Measurements from ENCODE around the gene HMGN1.

The HMGN1 gene

DNA sequence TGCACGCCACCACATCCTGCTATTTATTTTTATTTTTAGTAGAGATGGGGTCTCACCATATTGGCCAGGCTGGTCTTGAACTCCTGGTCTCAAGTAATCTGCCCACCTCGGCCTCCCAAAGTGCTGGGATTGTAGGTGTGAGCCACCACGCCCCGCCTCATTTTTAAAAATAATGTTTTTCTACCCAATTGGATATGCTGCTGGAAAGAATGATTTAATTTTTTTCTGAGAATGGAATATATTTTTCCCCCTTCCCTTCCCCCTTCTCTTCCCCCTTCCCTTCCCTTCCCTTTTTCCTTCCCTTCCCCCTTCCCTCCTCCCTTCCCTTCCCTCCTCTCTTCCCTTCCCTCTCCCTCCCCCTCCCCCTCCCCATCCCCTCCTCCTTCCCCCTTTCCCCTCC, 17.7 kb upstream of the HMGN1 start:
- DNase-seq = no peak

DNA sequence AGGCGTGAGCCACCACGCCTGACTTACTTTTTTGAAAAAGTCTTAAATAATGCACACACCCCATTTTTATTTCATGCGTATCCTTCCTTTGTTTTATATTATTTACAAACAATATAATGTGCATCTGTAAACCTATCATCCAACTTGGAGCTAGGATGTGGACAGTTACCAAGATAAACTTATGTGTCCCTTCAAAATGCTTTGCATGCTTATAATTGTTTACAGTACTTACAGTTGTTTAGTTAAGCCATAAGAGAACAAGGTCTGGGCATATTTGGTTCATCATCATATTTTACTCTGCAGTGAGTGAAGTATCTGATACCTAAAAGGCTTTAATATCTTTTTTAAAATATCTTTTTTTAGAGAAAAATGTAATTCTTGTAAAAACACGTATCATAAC, 16.1 kb upstream of the HMGN1 start:
- no peak for DNase-seq

DNA sequence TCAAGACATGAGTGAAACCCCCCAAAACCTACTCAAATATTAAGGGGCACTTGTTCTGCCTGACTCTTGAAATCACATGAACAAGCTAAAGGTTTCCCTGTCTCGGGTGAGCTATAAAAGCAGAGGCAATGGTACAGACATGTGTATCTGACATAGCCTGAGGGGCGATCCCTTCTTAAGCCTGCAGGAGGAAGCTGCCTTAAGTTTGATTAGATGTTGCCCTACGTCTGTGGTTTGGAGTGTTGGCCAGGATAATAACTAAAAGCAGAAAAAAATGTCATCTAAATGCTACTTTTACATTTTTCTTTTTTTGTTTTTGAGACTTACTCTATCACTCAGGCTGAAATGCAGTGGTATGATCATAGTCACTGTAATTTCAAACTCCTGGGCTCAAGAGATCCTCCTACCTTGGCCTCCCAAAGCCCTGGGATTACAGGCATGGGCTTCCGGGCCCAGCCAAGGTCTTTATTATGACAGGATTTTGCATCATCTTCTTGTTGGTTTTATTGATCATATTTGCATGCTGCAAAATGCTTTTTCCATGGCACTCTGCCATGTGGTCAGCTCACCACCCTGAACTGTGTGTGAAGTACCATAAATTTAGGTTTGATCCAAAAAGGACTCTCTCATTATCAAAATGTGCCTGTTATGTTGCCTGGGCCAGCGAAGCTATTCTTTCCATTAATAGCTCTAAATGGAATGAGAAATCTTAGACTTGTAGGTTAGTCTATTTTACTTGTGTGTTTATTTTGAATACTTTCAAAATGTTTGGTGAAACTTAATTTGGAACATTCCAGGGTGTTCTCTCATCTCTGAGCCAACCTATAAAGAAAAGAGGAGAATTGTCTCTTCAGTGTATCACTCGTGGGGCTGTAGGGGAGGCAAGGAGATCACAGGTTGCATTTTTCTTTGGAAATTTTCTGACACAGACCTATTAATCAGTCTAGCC, 15.0 kb upstream of the HMGN1 start:
- no peak for DNase-seq

GRCh38 chr21:39362733-39363132, 13.8 kb upstream of the HMGN1 start:
- DNase-seq = no peak

GRCh38 chr21:39359382-39359781, 10.5 kb upstream of the HMGN1 start:
- DNase-seq = no peak

GRCh38 chr21:39353295-39353694, 4.4 kb upstream of the HMGN1 start:
- no peak for DNase-seq

GRCh38 chr21:39350094-39351005, 1.5 kb upstream of the HMGN1 start:
- no peak for DNase-seq

GRCh38 chr21:39349211-39350093, 564 bp upstream of the HMGN1 start:
- peak; percentile 86 for DNase-seq

GRCh38 chr21:39348040-39348354, 891 bp downstream of the HMGN1 start:
- DNase-seq = no peak

GRCh38 chr21:39347537-39347936, 1.4 kb downstream of the HMGN1 start:
- DNase-seq = no peak

GRCh38 chr21:39346671-39347331, 2.1 kb downstream of the HMGN1 start:
- DNase-seq = no peak

DNA sequence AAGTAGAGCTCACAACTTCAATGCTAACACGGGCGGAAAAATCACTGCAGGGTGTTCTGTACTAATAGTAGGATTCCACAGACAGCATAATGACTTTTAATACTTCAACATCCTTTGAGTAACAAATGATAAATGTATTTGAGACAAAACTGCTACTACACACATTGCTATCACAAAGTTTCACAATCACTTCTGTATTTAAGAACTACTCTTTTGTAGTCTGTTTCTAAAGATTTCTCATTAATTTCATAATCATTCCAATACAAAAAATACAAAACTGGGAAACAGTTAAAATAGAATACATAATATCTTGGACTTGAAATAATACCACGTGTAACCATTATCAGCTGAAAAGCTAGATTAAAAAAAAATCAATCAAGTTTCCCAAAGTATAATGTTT, 2.7 kb downstream of the HMGN1 start:
- DNase-seq = no peak

- no peak for DNase-seq
Observed at GRCh38 chr21:39345440-39345839, 3.4 kb downstream of the HMGN1 start.

DNA sequence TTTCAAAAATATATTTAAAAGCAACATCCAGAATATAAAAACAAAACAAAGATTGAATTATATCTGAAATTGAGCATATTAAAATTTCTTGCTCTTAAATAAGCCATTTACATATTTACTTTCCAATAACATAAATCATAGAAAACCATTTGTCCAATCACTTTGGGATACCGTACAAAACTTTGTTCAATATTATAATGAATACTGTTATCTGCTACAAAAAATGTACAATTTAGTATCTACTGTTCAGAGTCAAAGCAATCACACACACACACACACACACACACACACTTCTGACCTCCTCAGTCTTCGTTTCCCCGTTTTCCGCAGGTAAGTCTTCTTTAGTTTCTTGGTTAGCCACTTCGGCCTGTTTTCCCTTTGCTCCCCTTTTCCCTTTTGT, 4.0 kb downstream of the HMGN1 start:
- no peak for DNase-seq

DNA sequence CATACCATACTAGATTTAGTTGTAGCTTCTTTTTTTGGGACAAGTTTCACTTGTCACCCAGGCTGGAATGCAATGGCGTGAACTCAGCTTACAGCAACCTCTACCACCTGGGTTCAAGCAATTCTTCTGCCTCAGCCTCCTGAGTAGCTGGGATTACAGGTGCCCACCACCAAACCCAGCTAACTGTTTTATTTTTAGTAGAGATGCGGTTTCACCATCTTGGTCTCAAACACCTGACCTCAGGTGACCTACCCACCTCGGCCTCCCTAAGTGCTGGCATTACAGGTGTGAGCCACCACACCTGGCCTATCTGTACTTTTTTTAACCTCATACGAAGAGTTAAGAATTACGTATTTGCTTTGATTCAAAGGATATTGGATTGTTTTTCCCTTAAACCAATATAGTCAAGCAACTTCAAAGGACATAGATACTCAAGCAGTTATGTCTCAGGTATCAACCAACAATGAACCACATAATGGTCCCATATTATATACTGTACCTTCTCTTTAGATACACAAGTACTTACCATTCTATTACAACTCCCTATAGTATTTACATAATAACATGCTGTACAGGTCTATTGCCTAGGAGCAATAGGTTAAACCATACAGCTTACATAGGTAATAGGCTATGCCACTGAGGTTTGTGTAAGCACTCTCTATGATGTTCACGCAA, 7.5 kb downstream of the HMGN1 start:
- DNase-seq = no peak

DNA sequence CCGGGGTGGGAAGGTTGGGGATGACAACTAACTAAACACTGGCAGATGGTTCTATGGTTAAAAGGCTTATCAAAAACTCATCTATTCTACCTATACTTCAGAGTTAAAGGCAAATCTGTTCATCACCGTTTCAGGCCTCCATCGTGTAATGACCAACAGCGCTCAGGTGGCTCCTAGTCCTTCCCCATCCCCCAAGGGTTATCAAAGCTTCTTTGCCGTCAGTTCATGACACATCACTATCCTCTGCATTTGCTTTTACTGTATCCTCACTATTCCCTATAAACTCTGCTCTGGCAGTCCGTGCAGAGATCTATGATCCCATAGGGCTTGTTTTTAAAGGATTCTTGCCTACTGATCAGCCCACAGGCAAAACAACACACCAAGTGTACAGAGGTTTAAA, 8.2 kb downstream of the HMGN1 start:
- DNase-seq = no peak

- no peak for DNase-seq
Observed at GRCh38 chr21:39339231-39339630, 9.7 kb downstream of the HMGN1 start.

DNA sequence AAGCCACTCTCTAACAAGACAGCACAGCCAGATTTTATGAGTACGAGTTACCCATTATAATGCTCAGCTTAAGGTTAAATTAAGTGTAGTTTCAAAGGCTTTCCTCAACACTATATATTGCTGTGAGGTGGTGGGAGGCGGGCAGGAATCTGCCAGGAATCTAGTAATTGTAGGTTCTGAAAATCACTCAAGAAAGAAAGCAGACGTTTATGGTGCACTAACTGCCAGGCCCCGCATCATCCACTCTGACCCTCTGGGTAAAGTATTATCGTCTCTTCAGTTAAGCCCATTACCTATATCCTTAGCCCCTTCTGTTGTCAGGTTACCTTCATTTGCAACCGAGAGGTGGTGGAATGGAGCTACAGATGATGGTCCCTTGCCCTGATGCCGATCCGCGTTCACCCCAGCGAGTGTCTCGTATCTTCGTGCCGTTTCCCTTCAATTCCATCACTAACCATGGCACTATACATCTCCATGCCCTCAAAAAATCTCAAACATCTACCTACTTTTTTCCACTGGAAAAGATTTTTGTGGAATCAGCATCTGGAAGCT, 12.4 kb downstream of the HMGN1 start:
- DNase-seq = no peak

- no peak for DNase-seq
Observed at GRCh38 chr21:39334611-39335010, 14.3 kb downstream of the HMGN1 start.

DNA sequence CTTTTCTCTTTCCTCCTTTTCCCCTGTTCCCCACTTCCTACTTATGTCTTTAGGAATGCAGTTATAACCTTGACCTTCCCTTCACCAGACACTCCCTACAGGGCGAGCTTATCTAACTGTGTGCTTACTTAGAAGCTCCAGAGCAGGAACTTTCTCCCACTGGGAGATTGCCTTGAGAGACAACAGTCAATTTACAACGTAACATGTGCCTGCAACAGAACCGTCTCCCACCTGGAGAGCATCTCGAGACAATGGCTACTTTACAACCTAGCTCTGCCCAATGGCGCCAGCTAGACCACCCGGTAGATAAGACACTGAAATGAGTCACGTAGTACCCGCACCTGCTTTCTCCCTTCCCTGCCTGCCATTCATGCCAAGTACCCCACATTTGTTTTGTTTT, 16.7 kb downstream of the HMGN1 start:
- peak; percentile 28 for DNase-seq

- DNase-seq = no peak
Observed at GRCh38 chr21:39330001-39330400, 18.9 kb downstream of the HMGN1 start.

DNA sequence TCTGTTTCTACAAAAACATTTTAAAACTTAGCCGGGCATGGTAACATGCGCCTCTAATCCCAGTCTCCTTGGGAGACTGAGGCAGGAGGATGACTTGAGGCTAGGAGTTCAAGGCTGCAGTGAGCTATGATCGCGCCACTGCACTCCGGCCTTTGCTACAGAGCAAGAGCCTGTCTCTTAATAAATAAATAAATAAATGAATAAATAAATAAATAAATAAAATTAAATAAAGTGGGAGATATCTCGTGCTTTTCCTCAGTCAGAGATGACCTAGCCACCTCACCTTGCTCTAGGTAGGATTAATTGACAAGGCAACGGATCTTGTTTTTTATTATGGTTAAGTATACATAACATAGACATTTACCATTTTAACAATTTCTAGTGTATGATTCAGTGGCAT, 21.2 kb downstream of the HMGN1 start:
- no peak for DNase-seq
